ACHN (cell line): ENCODE measurements around the gene SEMA4D.

Experiments
- DNase-seq: peaks from one replicate; pipeline ENCODE4 v3.0.0-alpha.2; 2015
- in situ Hi-C: cut with HindIII; loops from 2 replicates; pipeline ENCODE4 v1.10.0; 2017; ENCODE audit warnings: low sequenced_read_pairs, low pct_ligation_motif_present, low pct_unique_long_range_greater_than_20kb

SEMA4D gene

GRCh38 chr9:89362647-89363310 lies 135.1 kb downstream of the SEMA4D start:
- DNase-seq: no peak
- in situ Hi-C loops: no loop called here

GRCh38 chr9:89361816-89362646 lies 135.9 kb downstream of the SEMA4D start:
- DNase-seq: no peak
- in situ Hi-C loops: no loop called here

GRCh38 chr9:89361031-89361430 lies 136.9 kb downstream of the SEMA4D start:
- DNase-seq: no peak

GRCh38 chr9:89360465-89360864 lies 137.4 kb downstream of the SEMA4D start:
- in situ Hi-C loops: no loop called here
- DNase-seq: no peak

More at GRCh38 chr9:89361031-89361430, 136.9 kb downstream of the SEMA4D start:
- in situ Hi-C loops: no loop called here

GRCh38 chr9:89359751-89360261 lies 138.1 kb downstream of the SEMA4D start:
- no peak for DNase-seq
- in situ Hi-C loops: no loop called here

- no peak for DNase-seq
- in situ Hi-C loops: no loop called here
Measured at GRCh38 chr9:89358985-89359384, 138.9 kb downstream of the SEMA4D start.

GRCh38 chr9:89358376-89358916 lies 139.5 kb downstream of the SEMA4D start:
- in situ Hi-C loops: no loop called here

GRCh38 chr9:89357331-89358197 lies 140.3 kb downstream of the SEMA4D start:
- no peak for DNase-seq
- in situ Hi-C loops: no loop called here

More at GRCh38 chr9:89358376-89358916, 139.5 kb downstream of the SEMA4D start:
- DNase-seq: no peak

- DNase-seq: no peak
- in situ Hi-C loops: no loop called here
Measured at GRCh38 chr9:89356782-89357181, 141.1 kb downstream of the SEMA4D start.

- in situ Hi-C loops: no loop called here
- DNase-seq: no peak
Measured at GRCh38 chr9:89354471-89354870, 143.4 kb downstream of the SEMA4D start.

GRCh38 chr9:89353989-89354388 lies 143.9 kb downstream of the SEMA4D start:
- in situ Hi-C loops: no loop called here
- no peak for DNase-seq

- in situ Hi-C loops: no loop called here
Measured at GRCh38 chr9:89352874-89353649, 144.9 kb downstream of the SEMA4D start.

GRCh38 chr9:89352451-89352850 lies 145.5 kb downstream of the SEMA4D start:
- in situ Hi-C loops: no loop called here
- no peak for DNase-seq

More at GRCh38 chr9:89352874-89353649, 144.9 kb downstream of the SEMA4D start:
- DNase-seq: no peak

GRCh38 chr9:89351584-89352300 lies 146.2 kb downstream of the SEMA4D start:
- in situ Hi-C loops: no loop called here
- no peak for DNase-seq

GRCh38 chr9:89350988-89351557 lies 146.8 kb downstream of the SEMA4D start:
- in situ Hi-C loops: no loop called here
- no peak for DNase-seq

- in situ Hi-C loops: no loop called here
- DNase-seq: no peak
Measured at GRCh38 chr9:89349607-89350006, 148.3 kb downstream of the SEMA4D start.

GRCh38 chr9:89347651-89348050 lies 150.3 kb downstream of the SEMA4D start:
- in situ Hi-C loops: no loop called here
- no peak for DNase-seq
